ENCODE results near the gene ZIC3. TPM values are rescaled to one million over a fixed set of nuclear protein-coding genes. Genes with fewer than 3 reads are reported as not detected.
A peak's percentile ranks its signal among the peaks of the same experiment; 100 is the strongest.

Gene ZIC3
- total and polyA plus RNA-seq, 8 donors, result 0.02 to 0.22 TPM; not detected in 6

DNA sequence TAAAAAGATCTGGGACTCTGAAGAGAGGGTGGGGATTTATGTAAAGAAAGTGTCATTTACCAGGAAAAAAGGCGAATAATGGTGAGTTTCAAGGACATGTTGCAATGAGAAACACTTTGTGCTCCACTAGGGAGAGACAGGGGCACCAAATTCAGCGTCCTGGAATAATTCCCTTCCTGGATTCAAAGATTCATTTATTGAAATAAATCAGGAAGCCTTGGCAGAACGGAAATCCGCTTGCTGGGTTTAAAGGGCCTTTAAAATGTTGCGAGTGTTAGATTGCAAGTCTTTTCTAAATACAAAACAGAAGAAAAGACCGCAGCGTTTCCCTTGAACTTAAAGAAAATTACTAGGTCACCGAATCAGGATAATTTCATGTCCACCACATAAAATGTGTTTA, 3.8 kb upstream of the ZIC3 start:
- peaks cover 0 to 21% (median 2%) of the 10 kb centered on the region in 4 donors for H3K27me3 ChIP-seq
- DNase-seq, result no peak

DNA sequence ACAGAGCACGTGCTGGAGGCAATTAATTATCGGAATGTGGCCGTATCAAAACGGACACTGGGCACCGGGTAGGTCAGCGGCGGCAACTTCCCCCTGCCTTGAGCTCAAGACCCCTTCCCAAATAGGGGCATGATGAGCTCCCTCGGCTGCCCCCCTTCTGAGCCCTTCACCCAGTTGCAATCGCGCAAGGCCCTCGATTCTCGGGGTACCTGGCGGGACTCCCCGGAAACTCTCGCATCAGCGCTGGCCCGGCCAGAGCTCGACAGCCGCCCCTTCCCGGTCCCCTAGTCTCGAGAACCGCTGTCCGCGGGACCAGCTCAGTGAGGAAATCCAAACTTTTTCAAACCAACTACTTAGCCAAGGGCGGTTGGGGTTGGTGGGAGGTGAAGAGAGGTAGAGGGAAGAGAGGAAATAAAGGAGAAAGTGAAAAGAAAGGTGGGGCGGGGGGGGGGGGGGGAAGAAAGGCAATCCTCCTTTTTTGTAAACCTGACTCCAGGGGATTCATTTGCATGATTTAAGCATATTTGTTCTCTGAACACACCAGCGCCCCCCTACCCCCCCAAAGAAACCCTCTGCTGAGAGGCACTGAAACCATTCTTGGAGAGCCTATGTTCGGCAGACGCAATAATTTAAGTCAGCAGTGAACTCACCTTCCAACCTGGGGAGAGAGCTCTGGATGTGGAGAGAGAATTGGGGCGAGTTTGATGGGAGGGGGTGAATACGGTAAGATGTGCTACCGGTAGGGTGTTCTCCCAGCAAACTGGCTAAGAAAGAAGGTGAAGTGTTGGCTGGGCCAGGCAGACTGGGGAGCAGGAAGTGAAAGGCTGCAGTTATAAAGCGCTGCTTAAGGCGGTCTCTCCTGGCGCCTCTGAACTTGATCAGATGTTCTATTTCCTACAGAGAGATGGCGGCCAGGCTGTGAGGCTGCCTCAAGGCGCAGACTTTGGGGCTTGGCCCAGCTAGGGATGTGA, 2.0 kb upstream of the ZIC3 start:
- DNase-seq (peak in 1 of 6 donors; percentile 67), ATAC-seq (no peak)

More for the DNA sequence above, 3.8 kb upstream of the ZIC3 start:
- intact Hi-C loops (cut with DNase I), result no loop called here
- no peaks in the 10 kb centered on the region for H3K36me3 ChIP-seq
- ATAC-seq (no peak), FAIRE-seq (no peak)
- no peak overlapping the region for H3K27ac ChIP-seq
- WGBS, 2 donors, result 31% methylated on average over 8 of the region's 8 CpGs
- TF ChIP-seq, protein P1, sequence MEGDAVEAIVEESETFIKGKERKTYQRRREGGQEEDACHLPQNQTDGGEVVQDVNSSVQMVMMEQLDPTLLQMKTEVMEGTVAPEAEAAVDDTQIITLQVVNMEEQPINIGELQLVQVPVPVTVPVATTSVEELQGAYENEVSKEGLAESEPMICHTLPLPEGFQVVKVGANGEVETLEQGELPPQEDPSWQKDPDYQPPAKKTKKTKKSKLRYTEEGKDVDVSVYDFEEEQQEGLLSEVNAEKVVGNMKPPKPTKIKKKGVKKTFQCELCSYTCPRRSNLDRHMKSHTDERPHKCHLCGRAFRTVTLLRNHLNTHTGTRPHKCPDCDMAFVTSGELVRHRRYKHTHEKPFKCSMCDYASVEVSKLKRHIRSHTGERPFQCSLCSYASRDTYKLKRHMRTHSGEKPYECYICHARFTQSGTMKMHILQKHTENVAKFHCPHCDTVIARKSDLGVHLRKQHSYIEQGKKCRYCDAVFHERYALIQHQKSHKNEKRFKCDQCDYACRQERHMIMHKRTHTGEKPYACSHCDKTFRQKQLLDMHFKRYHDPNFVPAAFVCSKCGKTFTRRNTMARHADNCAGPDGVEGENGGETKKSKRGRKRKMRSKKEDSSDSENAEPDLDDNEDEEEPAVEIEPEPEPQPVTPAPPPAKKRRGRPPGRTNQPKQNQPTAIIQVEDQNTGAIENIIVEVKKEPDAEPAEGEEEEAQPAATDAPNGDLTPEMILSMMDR (IDR thresholded peaks at IDR 0.05), result no peak
- H3K4me1 ChIP-seq, result no peaks in the 10 kb centered on the region
- no peak overlapping the region for H3K4me3 ChIP-seq
- no peaks in the 10 kb centered on the region for H3K9me3 ChIP-seq

DNA sequence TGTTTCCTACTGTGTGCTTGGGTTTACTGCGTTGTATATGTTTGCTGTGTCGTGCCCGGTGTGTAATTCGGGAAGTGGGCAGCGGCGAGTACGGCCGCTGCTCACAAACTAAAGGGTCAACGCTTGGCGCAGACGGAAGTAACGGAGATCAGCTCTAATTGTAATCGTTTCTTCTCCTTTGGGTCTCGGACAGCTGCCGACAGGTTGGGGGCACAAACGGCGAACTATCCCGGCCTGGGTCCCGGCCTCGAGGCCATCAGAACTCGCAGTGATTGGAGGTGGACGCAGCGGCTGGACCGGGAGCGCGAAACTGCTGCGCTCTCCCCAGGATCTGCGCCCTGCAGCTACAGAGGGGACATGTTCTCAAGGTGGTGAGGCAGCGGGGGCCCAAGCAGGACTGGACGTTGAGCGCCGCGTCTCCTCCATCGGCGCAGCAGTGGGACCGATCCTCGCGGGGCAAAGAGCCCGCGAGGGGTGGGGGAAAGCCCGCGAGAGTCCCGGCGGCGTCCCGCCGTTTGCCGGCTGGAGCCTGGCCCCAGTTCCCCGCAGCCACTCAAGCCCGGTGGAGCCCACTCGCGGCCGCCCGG, 516 bp upstream of the ZIC3 start:
- FAIRE-seq (no peak), ATAC-seq (peak; percentile 16 to 46 (median 36)), DNase-seq (no peak)
- TF ChIP-seq, protein P1 (IDR thresholded peaks at IDR 0.05), result no peak
- no peaks in the 10 kb centered on the region for H3K36me3 ChIP-seq
- no peaks in the 10 kb centered on the region for H3K9me3 ChIP-seq
- 2 to 25% methylated on average over 50 to 54 of the region's 54 CpGs for WGBS, 2 donors
- intact Hi-C loops (cut with DNase I), result no loop called here
- H3K4me1 ChIP-seq, result no peaks in the 10 kb centered on the region
- peak overlapping the region; percentile 12 to 65 (median 46) for H3K4me3 ChIP-seq
- no peak overlapping the region for H3K27ac ChIP-seq
- H3K27me3 ChIP-seq, result peaks cover 3 to 46% (median 12%) of the 10 kb centered on the region in 4 donors

More for the DNA sequence above, 2.0 kb upstream of the ZIC3 start:
- TF ChIP-seq, protein P1 (IDR thresholded peaks at IDR 0.05), result no peak
- Histone ChIP-seq H3K4me1 (no peaks in the 10 kb centered on the region), H3K4me3 (no peak overlapping the region), H3K27ac (no peak overlapping the region), H3K36me3 (no peaks in the 10 kb centered on the region), H3K27me3 (peaks cover 3 to 34% (median 9%) of the 10 kb centered on the region in 4 donors), H3K9me3 (no peaks in the 10 kb centered on the region)
- WGBS, 2 donors, result 8 to 26% methylated on average over 36 to 37 of the region's 37 CpGs
- intact Hi-C loops (cut with DNase I), result no loop called here
- no peak for FAIRE-seq

DNA sequence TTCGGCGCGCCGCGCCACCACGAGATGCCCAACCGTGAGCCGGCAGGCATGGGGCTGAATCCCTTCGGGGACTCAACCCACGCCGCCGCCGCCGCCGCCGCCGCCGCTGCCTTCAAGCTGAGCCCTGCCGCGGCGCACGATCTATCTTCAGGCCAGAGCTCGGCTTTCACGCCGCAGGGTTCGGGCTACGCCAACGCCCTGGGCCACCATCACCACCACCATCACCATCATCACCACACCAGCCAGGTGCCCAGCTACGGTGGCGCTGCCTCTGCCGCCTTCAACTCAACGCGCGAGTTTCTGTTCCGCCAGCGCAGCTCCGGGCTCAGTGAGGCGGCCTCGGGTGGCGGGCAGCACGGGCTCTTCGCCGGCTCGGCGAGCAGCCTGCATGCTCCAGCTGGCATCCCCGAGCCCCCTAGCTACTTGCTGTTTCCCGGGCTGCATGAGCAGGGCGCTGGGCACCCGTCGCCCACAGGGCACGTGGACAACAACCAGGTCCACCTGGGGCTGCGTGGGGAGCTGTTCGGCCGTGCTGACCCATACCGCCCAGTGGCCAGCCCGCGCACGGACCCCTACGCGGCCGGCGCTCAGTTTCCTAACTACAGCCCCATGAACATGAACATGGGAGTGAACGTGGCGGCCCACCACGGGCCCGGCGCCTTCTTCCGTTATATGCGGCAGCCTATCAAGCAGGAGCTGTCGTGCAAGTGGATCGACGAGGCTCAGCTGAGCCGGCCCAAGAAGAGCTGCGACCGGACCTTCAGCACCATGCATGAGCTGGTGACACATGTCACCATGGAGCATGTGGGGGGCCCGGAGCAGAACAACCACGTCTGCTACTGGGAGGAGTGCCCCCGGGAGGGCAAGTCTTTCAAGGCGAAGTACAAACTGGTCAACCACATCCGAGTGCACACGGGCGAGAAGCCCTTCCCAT, 1.1 kb downstream of the ZIC3 start:
- DNase-seq (peak in 1 of 6 donors; percentile 75), ATAC-seq (peak in 1 of 4 donors; percentile 9), FAIRE-seq (no peak)
- TF ChIP-seq, protein P1 (IDR thresholded peaks at IDR 0.05), result no peak
- intact Hi-C loops (cut with DNase I), result no loop called here
- no peaks in the 10 kb centered on the region for H3K4me1 ChIP-seq
- H3K9me3 ChIP-seq, result no peaks in the 10 kb centered on the region
- H3K4me3 ChIP-seq, result peak overlapping the region in 2 of 4 donors; percentile 51 to 65
- peaks cover 3 to 53% (median 18%) of the 10 kb centered on the region in 4 donors for H3K27me3 ChIP-seq
- no peak overlapping the region for H3K27ac ChIP-seq
- 4 to 38% methylated on average over 79 to 82 of the region's 82 CpGs for WGBS, 2 donors
- H3K36me3 ChIP-seq, result no peaks in the 10 kb centered on the region
